Colonic mucosa (tissue), 4 donors: Measurements from ENCODE around the gene DALRD3. TPM values are rescaled to one million over a fixed set of nuclear protein-coding genes. Genes with fewer than 3 reads are reported as not detected.

ENCODE experiments used
- DNase-seq: peaks from one replicate; pipeline ENCODE4 v3.0.0-alpha.2; 2020
- H3K27ac ChIP-seq: fragments of 200-600 bp; one replicate; pipeline ENCODE4 v1.8.0; 2021
- H3K27me3 ChIP-seq: fragments of 200-600 bp; one replicate; pipeline ENCODE4 v1.8.0; 2021
- H3K36me3 ChIP-seq: fragments of 200-600 bp; one replicate; pipeline ENCODE4 v1.8.0; 2021
- H3K4me1 ChIP-seq: fragments of 200-600 bp; one replicate; pipeline ENCODE4 v1.8.0; 2021; ENCODE audit warnings: mild to moderate bottlenecking
- H3K4me3 ChIP-seq: fragments of 200-600 bp; one replicate; pipeline ENCODE4 v1.8.0; 2021
- H3K9ac ChIP-seq, 2 donors: one replicate each; pipeline ENCODE4 v1.7.0; 2013; ENCODE audit warnings: control low read depth in 2 of 2, low read depth in 2 of 2, low read length in 2 of 2
- H3K9me3 ChIP-seq: fragments of 200-600 bp; one replicate; pipeline ENCODE4 v1.8.0; 2021
- intact Hi-C: fragments of 100-400 bp; cut with DNase I; formaldehyde crosslinking; loops from one replicate; pipeline ENCODE4 v1.14.1; 2022
- total RNA-seq, 2 donors: library from RNA; stranded (reverse); fragmentation: NEBNext Ultra II Directional in 1 of 2; extraction: Animal tissue kit (Norgen Biotek cat#: 25700) in 1 of 2; gene quantifications; one replicate each; pipeline ENCODE4 v1.2.1, GENCODE V29; 2021
- TF ChIP-seq, protein P1 (sequence below): fragments of 200-600 bp; IDR thresholded peaks from one replicate; pipeline ENCODE4 v1.8.0; 2022; ENCODE audit warnings: antibody characterized with exemption, mild to moderate bottlenecking
- donor health status: healthy.
- donor health status: DM: no; HTN: no; CAD: no.
- donor health status: DM: no; HTN: no; CAD: no.

The DALRD3 gene
- total RNA-seq, 2 donors from 2014 or later = 22.0 to 23.5 TPM

DNA sequence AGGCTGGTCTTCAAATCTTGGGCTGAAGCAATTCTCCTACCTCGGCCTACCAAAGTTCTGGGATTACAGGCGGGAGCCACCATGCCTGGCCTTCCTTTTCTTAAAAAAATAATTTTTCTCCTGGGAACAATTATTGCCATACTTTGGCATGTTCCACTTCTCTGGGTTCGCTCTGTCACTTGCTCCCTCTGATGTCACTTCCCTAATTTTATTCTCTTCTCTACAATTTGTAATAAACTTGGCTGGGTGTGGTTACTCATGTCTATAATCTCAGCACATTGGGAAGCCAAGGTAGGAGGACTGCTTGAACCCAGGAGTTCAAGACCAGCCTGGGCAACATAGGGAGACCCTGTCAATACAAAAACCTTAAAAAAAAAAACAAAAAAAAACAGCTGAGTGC, 16.9 kb upstream of the DALRD3 start:
- H3K4me3 ChIP-seq = no peak overlapping the region
- no peak overlapping the region for H3K9ac ChIP-seq
- H3K27ac ChIP-seq = no peak overlapping the region
- no peaks in the 10 kb centered on the region for H3K4me1 ChIP-seq
- intact Hi-C loops = no loop called here
- TF ChIP-seq, protein P1, sequence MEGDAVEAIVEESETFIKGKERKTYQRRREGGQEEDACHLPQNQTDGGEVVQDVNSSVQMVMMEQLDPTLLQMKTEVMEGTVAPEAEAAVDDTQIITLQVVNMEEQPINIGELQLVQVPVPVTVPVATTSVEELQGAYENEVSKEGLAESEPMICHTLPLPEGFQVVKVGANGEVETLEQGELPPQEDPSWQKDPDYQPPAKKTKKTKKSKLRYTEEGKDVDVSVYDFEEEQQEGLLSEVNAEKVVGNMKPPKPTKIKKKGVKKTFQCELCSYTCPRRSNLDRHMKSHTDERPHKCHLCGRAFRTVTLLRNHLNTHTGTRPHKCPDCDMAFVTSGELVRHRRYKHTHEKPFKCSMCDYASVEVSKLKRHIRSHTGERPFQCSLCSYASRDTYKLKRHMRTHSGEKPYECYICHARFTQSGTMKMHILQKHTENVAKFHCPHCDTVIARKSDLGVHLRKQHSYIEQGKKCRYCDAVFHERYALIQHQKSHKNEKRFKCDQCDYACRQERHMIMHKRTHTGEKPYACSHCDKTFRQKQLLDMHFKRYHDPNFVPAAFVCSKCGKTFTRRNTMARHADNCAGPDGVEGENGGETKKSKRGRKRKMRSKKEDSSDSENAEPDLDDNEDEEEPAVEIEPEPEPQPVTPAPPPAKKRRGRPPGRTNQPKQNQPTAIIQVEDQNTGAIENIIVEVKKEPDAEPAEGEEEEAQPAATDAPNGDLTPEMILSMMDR = no peak
- H3K9me3 ChIP-seq = no peaks in the 10 kb centered on the region
- H3K27me3 ChIP-seq = no peaks in the 10 kb centered on the region
- H3K36me3 ChIP-seq = peaks cover 13% of the 10 kb centered on the region
- DNase-seq = no peak

DNA sequence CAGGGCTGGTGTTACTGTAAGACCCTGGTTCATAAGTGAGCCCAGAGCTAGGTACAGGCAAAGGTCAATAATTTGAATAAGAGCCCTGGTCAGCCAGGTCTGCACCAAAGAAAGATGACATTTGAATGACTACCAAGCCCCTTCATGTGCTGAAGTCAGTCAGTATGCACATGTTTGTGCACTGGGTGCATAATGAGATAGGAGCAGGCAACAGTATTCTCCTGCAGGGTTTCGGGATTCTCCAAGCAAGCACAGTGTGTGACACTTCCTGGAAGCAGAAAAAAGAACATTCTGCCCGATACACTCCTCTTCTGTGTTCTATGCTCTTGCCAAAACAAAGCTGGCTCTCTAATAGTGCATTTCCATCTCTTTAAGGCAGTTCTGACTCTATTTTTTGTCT, 16.3 kb upstream of the DALRD3 start:
- intact Hi-C loops = no loop called here
- Histone ChIP-seq H3K27me3 (no peaks in the 10 kb centered on the region), H3K36me3 (peaks cover 13% of the 10 kb centered on the region), H3K4me1 (no peaks in the 10 kb centered on the region), H3K4me3 (no peak overlapping the region), H3K27ac (no peak overlapping the region), H3K9me3 (no peaks in the 10 kb centered on the region), H3K9ac (no peak overlapping the region)
- no peak for DNase-seq
- TF ChIP-seq, protein P1 = no peak

DNA sequence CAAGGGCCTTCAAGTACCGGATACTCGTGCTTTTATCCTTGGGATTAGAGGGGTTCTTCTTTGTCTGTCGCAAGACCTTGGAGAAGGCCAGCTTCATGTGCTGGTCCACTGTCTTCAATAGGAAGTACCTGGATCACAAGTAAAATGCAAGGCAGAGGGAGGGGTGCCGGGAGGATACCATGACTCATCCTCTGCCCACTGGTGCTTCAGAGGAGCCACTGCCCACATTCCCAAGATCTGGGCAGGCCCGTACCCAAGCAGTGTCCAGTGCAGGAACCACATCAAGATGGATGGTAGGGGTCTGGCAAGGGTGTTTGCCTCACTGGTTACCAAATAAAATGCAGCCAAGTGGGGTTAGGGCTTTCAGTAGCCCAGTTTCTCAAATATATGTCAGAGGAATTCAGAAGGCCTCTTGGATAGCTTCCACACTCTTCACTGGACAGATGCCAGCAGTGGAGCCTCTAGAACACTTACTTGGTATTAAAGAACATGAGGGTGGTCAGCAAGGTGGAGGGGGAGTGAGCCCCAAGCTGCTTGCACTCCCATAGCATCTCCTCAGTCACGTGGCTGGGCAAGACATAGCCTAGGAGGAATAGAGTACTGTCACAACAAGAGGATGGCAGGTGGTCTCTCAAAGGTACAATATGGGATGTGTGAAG, 14.4 kb upstream of the DALRD3 start:
- intact Hi-C loops = no loop called here
- TF ChIP-seq, protein P1 = no peak
- Histone ChIP-seq H3K27me3 (no peaks in the 10 kb centered on the region), H3K4me3 (no peak overlapping the region), H3K27ac (no peak overlapping the region), H3K4me1 (peaks cover 7% of the 10 kb centered on the region), H3K36me3 (peaks cover 13% of the 10 kb centered on the region), H3K9ac (no peak overlapping the region), H3K9me3 (no peaks in the 10 kb centered on the region)
- no peak for DNase-seq

DNA sequence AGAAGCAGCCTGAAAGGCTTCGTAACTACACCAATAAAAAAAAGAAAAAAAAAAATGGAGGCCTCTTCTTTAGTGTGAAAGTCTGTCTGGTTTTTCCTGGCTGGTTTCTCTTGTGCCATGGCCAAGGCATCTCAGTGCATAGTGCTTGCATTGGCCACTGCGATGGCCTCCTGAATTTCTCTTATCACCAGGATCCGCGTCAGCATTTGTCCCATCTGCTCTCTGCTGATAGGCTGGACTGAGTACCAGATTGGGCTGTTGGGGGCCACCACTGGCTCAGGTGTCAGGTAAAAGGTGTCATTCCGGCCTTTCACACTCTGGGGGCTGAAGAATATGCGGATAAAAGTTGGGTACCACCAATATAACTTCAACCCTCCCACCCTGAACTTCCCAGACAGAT, 11.9 kb upstream of the DALRD3 start:
- intact Hi-C loops = no loop called here
- no peaks in the 10 kb centered on the region for H3K9me3 ChIP-seq
- no peak overlapping the region for H3K27ac ChIP-seq
- no peak overlapping the region for H3K9ac ChIP-seq
- H3K4me1 ChIP-seq = peaks cover 7% of the 10 kb centered on the region
- H3K27me3 ChIP-seq = no peaks in the 10 kb centered on the region
- DNase-seq = no peak
- H3K36me3 ChIP-seq = peaks cover 13% of the 10 kb centered on the region
- TF ChIP-seq, protein P1 = no peak
- H3K4me3 ChIP-seq = no peak overlapping the region

DNA sequence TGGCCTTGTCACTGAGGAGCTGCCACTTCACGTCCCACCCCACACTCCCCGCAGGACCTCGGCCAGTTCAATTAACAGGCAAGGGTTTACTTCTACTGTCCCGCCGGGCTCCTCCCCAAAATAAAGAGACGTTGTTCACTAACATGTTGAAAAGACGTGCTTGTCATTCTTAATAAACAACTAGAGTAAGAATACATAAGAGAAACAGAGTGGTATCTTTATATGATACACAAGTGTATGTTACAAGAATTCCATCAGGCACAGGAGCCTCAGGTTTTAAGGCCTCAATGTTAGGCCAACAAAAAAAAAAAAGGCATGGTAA, 11.1 kb upstream of the DALRD3 start:
- Histone ChIP-seq H3K4me1 (peaks cover 7% of the 10 kb centered on the region), H3K9ac (peak overlapping the region in 1 of 2 donors; percentile 91), H3K36me3 (peaks cover 13% of the 10 kb centered on the region), H3K27me3 (no peaks in the 10 kb centered on the region), H3K27ac (peak overlapping the region; percentile 77), H3K4me3 (peak overlapping the region; percentile 66), H3K9me3 (no peaks in the 10 kb centered on the region)
- TF ChIP-seq, protein P1 = no peak
- intact Hi-C loops = no loop called here
- DNase-seq = no peak
